ENCODE measurements around the gene VGLL4. TPM values are rescaled to one million over a fixed set of nuclear protein-coding genes. Genes with fewer than 3 reads are reported as not detected.

The VGLL4 gene
- total RNA-seq, 2 experiments from 2014 or later: 34.2 to 35.5 TPM

DNA sequence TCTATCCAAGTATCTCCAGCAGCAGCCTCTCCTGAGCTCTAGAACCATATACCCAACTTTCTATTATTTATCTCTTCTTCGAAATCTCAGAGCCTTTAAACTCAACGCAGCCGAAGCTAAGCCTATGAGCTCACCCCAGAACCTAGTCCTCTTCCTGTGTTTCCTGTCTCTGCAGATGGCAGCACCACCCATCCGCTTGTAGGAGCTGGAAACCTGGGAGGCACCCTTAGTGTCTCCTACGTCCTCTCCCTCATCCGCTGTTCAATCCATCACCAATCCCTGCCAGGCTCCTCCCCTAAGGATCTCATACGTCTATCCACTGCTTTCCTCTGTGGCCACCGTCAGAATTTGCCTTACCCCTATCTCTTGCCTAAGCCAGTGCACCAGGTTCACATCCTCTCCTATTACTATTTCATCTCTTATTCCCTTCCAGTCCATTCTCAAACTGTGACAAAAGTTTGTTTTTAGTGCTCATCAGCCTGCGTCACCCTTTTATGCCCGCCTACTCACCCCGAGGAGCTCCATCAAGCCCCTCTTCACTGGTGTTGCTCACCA lies 9.6 kb downstream of the VGLL4 start:
- ChIA-PET POLR2A (no interaction called here), CTCF (interaction anchor here (0.6 to 1.8 kb wide), 4 partner anchors 9 to 837 kb away, joined by 3 to 8 read pairs (median 5); no protein-coding TSS in a partner anchor)
- peak overlapping the region; percentile 63 for H3K27ac Mint-ChIP-seq
- H3K4me1 Mint-ChIP-seq: peaks cover 82% of the 10 kb centered on the region
- peaks cover 7% of the 10 kb centered on the region for H3K9me3 Mint-ChIP-seq
- peaks cover 41% of the 10 kb centered on the region for H3K36me3 Mint-ChIP-seq (ENCODE audit: low read depth)
- DNase-seq: peak; percentile 43
- H3K27me3 Mint-ChIP-seq: no peaks in the 10 kb centered on the region
- peak overlapping the region; percentile 40 for H3K4me3 Mint-ChIP-seq

DNA sequence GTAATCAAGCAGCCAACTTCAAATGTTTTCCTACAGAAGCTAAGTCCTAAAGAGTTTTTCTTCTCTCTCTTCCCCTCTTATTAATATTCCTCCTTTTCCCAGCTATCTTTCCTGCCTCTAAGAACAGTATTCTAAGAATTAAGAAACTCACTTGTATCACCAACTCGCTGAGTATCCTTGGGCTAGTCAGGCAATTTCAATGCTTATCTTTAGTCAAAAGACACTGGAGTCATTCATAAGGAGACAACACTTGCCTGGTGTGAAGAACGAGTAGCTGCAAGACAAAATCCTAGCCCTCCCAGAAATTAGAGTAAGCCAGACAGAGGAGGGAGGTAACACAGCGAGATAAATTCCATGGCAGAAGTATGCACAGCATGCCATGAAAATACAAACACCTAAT lies 10.7 kb downstream of the VGLL4 start:
- peaks cover 7% of the 10 kb centered on the region for H3K9me3 Mint-ChIP-seq
- peaks cover 30% of the 10 kb centered on the region for H3K36me3 Mint-ChIP-seq (ENCODE audit: low read depth)
- no peaks in the 10 kb centered on the region for H3K27me3 Mint-ChIP-seq
- ChIA-PET POLR2A (interaction anchor here (0.6 kb wide), 1 partner anchor 9 kb away, joined by 4 read pairs; no protein-coding TSS in a partner anchor), CTCF (no interaction called here)
- H3K4me3 Mint-ChIP-seq: no peak overlapping the region
- peak overlapping the region; percentile 65 for H3K27ac Mint-ChIP-seq
- no peak for DNase-seq
- peaks cover 70% of the 10 kb centered on the region for H3K4me1 Mint-ChIP-seq

DNA sequence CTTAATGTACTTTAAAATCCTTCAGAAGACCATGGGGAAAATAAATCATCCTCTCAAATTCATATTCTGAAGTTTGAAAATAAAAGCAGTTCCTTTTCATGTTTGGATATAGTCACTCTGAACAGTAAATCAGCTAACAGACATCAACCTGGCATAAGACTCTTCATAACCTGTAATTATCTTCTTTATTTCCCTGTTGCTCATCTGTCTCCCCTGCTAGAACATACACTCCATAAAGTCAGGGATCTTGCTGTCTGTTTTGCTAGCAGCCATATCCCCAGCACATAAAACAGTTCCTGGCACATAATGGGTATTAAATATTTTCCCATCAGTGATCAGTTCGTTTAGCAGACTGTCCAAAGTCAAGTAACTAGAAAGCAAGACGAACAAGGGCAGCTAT lies 11.2 kb downstream of the VGLL4 start:
- POLR2A ChIA-PET: interaction anchor here (0.6 kb wide), 1 partner anchor 8 kb away, joined by 4 read pairs; no protein-coding TSS in a partner anchor
- CTCF ChIA-PET: no interaction called here
- Mint-ChIP-seq H3K27me3 (no peaks in the 10 kb centered on the region), H3K36me3 (ENCODE audit: low read depth) (peaks cover 31% of the 10 kb centered on the region), H3K4me1 (peaks cover 70% of the 10 kb centered on the region), H3K4me3 (no peak overlapping the region), H3K27ac (no peak overlapping the region), H3K9me3 (peaks cover 7% of the 10 kb centered on the region)
- DNase-seq: no peak

DNA sequence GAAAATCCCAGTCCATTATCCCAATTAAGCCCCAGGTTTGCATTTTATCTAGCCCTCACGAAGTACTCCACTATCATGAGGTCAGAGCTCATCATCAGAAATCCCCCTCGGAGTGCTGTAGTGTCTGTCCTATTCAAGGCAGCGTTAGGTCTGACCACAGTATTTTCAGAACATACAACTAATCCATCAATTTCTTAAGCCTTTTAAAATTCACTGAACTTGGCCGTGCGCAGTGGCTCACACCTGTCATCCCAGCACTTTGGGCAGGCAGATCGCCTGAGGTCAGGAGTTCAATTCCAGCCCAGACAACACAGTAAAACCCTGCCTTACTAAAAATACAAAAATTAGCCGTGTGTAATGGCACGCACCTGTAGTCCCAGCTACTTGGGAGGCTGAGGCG lies 11.9 kb downstream of the VGLL4 start:
- H3K4me1 Mint-ChIP-seq: peaks cover 69% of the 10 kb centered on the region
- ChIA-PET POLR2A (no interaction called here), CTCF (interaction anchor here (1.3 to 1.4 kb wide), 3 partner anchors 9 to 19 kb away, joined by 3 to 7 read pairs (median 6); no protein-coding TSS in a partner anchor)
- H3K27me3 Mint-ChIP-seq: no peaks in the 10 kb centered on the region
- H3K27ac Mint-ChIP-seq: no peak overlapping the region
- no peak overlapping the region for H3K4me3 Mint-ChIP-seq
- peaks cover 33% of the 10 kb centered on the region for H3K36me3 Mint-ChIP-seq (ENCODE audit: low read depth)
- no peak for DNase-seq
- peaks cover 7% of the 10 kb centered on the region for H3K9me3 Mint-ChIP-seq

DNA sequence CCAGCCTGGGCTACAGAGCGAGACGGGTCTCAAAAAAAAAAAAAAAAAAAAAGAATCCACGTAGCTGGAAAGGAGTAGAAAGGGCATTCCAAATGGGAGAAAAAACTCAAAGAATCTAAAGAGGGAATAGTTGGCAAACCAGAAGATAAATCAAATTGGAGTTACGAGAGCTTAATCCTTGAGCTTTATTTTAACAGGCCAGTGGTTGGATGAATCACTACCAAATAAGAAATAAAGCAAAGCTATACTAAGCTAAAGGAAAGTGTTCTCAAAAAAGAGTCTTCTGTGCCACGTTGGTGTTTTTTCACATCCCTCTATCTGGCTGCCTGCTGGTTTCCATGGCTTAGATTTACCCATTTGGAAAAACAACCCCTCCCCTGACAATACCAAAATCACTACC lies 14.0 kb downstream of the VGLL4 start:
- Mint-ChIP-seq H3K36me3 (ENCODE audit: low read depth) (peaks cover 27% of the 10 kb centered on the region), H3K27me3 (no peaks in the 10 kb centered on the region), H3K4me3 (no peak overlapping the region), H3K4me1 (peaks cover 71% of the 10 kb centered on the region), H3K9me3 (peaks cover 7% of the 10 kb centered on the region), H3K27ac (no peak overlapping the region)
- CTCF ChIA-PET: interaction anchor here (0.6 to 1.2 kb wide), 3 partner anchors 9 to 825 kb away, joined by 3 to 5 read pairs (median 4); no protein-coding TSS in a partner anchor
- POLR2A ChIA-PET: no interaction called here
- DNase-seq: no peak

DNA sequence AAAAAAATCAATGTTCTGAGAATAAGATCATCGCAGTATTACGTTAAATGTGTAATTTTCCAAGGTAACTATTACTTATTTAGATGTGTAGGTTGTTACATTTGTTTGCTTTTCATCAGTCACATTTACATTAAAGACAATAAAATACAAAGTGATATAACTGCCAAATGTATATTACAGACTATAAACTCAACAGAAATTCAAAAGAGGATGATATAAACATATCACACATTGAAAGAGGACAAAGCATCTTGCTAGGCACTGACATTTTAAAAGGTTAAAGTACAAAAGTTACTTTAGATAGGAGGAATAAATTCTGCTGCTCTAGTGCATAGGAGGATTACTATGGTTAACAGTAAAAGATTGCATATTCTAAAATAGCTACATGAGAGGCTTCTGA lies 16.1 kb downstream of the VGLL4 start:
- no peak for DNase-seq
- Mint-ChIP-seq H3K9me3 (peaks cover 12% of the 10 kb centered on the region), H3K36me3 (ENCODE audit: low read depth) (peaks cover 41% of the 10 kb centered on the region), H3K27ac (no peak overlapping the region), H3K27me3 (no peaks in the 10 kb centered on the region), H3K4me3 (no peak overlapping the region), H3K4me1 (peaks cover 69% of the 10 kb centered on the region)
- ChIA-PET CTCF (interaction anchor here (0.7 to 1.0 kb wide), 2 partner anchors 17 to 107 kb away, joined by 3 read pairs; no protein-coding TSS in a partner anchor), POLR2A (no interaction called here)

DNA sequence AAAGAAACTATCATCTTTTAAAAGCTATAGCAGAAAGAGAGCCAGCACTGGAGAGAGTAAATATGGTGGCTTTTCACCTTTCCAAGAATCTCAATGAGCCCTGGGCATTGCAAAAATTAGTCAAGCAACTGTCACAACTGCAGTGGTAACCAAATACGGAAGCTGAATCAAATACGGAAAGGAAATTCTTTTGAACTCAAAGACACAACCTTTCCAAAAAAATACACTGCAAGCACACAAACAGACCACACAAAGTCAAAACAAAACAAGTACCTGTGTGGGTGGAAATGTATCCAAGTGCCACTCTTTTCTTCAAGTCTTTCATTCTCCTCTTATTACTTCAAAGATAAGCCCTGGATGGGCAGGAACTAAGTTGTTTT lies 17.6 kb downstream of the VGLL4 start:
- H3K27ac Mint-ChIP-seq: peak overlapping the region; percentile 95
- peaks cover 33% of the 10 kb centered on the region for H3K36me3 Mint-ChIP-seq (ENCODE audit: low read depth)
- H3K9me3 Mint-ChIP-seq: peaks cover 12% of the 10 kb centered on the region
- ChIA-PET POLR2A (no interaction called here), CTCF (interaction anchor here (2.2 to 3.3 kb wide), 2 partner anchors 9 to 13 kb away, joined by 7 to 31 read pairs; no protein-coding TSS in a partner anchor)
- peak; percentile 15 for DNase-seq
- peaks cover 65% of the 10 kb centered on the region for H3K4me1 Mint-ChIP-seq
- peak overlapping the region; percentile 0 for H3K4me3 Mint-ChIP-seq
- no peaks in the 10 kb centered on the region for H3K27me3 Mint-ChIP-seq

DNA sequence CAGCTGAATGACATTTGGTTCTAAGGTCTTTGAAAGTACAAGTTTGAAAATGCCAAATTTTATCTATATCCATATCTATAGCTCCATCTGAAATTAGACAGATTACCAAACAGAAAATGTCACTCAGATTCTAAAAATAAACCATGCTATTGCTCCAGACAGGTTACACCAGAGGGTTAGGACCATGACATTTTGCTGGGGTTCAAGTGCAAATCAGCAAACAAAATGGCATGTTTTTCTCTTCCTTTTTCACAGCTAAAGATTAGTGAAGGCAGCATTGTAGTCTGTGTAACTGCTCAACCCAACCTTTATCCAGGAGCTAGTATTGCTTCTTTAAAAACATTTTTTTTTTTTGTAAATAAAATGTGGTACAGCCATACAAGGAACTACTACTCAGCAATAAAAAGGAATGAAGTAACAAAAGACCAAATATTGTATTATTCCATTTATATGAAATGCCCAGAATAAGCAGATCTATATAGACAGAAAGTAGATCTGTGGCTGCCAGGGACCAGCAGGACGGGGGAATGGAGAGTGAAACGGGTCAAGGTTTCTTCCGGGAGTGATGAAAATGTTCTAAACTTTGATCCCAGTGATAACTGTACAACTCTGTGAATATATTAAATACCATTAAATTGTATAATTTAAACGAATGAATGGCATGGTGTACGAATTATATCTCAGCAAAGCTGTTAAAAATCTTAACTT lies 18.2 kb downstream of the VGLL4 start:
- DNase-seq: no peak
- peaks cover 30% of the 10 kb centered on the region for H3K36me3 Mint-ChIP-seq (ENCODE audit: low read depth)
- CTCF ChIA-PET: interaction anchor here (0.6 to 3.3 kb wide), 3 partner anchors 9 to 377 kb away, joined by 3 to 31 read pairs (median 7); no protein-coding TSS in a partner anchor
- H3K27ac Mint-ChIP-seq: peak overlapping the region; percentile 95
- no peaks in the 10 kb centered on the region for H3K27me3 Mint-ChIP-seq
- POLR2A ChIA-PET: no interaction called here
- peaks cover 65% of the 10 kb centered on the region for H3K4me1 Mint-ChIP-seq
- H3K9me3 Mint-ChIP-seq: peaks cover 8% of the 10 kb centered on the region
- H3K4me3 Mint-ChIP-seq: peak overlapping the region; percentile 70

DNA sequence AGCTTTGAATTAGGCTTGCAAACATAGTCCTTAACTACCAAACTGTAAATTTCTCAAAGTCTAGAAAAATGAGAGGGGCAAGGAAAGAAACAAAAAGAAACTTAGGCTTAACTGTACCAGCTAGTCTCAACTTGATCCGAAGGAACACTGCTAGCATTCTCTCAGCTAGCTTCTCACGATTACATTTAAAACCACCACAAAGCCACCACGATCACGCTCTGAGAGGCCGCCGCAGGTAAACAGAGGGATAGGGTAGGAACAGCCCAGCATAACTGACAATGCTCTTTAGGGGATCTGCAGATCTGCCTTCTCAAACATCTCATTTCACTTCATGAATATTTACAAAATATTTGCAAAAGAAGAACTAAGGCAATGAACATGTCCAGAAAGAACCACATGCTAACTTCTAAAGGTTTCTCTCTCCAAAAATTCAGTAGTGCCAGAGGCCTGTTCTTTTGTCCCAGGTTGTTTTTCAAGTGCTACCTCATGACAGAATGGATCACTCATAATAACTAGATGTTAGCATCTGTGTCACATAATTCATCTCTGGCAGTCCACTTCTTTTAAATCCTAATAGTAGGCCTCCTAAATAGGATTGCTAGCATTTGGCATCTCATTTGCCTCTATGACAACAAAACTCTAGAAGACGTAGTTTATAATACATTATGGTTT lies 18.9 kb downstream of the VGLL4 start:
- Mint-ChIP-seq H3K9me3 (peaks cover 5% of the 10 kb centered on the region), H3K27me3 (no peaks in the 10 kb centered on the region), H3K4me3 (peak overlapping the region; percentile 70), H3K27ac (peak overlapping the region; percentile 95), H3K36me3 (ENCODE audit: low read depth) (peaks cover 29% of the 10 kb centered on the region), H3K4me1 (peaks cover 69% of the 10 kb centered on the region)
- CTCF ChIA-PET: interaction anchor here (0.6 to 3.3 kb wide), 3 partner anchors 10 to 377 kb away, joined by 3 to 31 read pairs (median 7); no protein-coding TSS in a partner anchor
- POLR2A ChIA-PET: interaction anchor here (1.0 kb wide), 1 partner anchor 18 kb away, joined by 3 read pairs; the partner anchor contains the start of gene VGLL4
- peak; percentile 58 for DNase-seq

DNA sequence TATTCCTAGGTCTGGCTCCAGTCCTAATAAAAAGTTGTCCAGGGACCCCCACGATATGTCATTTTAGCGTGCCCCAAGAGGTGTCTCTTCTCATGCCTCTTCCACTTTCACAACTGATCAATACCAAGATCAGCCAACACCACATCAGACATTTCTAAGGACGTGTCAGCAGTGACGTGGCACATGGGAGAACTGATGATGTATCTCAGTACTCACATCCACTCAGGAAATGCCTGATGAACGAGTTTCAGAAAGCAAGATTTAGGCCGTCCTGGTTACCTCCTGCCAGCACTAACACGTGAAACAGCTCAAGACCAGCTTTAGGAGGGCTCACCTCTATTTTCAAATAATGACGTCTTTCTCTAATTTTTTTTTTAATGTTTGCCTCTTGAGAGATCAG lies 19.6 kb downstream of the VGLL4 start:
- Mint-ChIP-seq H3K9me3 (peaks cover 5% of the 10 kb centered on the region), H3K4me3 (peak overlapping the region; percentile 70), H3K27ac (peak overlapping the region; percentile 95), H3K4me1 (peaks cover 75% of the 10 kb centered on the region), H3K36me3 (ENCODE audit: low read depth) (peaks cover 31% of the 10 kb centered on the region), H3K27me3 (no peaks in the 10 kb centered on the region)
- peak; percentile 84 for DNase-seq
- ChIA-PET POLR2A (interaction anchor here (0.6 to 1.0 kb wide), 4 partner anchors 9 to 222 kb away, joined by 3 to 4 read pairs (median 4); partner anchors contain the start of genes TAMM41 and VGLL4), CTCF (interaction anchor here (0.6 to 3.3 kb wide), 3 partner anchors 11 to 309 kb away, joined by 3 to 31 read pairs (median 7); no protein-coding TSS in a partner anchor)

DNA sequence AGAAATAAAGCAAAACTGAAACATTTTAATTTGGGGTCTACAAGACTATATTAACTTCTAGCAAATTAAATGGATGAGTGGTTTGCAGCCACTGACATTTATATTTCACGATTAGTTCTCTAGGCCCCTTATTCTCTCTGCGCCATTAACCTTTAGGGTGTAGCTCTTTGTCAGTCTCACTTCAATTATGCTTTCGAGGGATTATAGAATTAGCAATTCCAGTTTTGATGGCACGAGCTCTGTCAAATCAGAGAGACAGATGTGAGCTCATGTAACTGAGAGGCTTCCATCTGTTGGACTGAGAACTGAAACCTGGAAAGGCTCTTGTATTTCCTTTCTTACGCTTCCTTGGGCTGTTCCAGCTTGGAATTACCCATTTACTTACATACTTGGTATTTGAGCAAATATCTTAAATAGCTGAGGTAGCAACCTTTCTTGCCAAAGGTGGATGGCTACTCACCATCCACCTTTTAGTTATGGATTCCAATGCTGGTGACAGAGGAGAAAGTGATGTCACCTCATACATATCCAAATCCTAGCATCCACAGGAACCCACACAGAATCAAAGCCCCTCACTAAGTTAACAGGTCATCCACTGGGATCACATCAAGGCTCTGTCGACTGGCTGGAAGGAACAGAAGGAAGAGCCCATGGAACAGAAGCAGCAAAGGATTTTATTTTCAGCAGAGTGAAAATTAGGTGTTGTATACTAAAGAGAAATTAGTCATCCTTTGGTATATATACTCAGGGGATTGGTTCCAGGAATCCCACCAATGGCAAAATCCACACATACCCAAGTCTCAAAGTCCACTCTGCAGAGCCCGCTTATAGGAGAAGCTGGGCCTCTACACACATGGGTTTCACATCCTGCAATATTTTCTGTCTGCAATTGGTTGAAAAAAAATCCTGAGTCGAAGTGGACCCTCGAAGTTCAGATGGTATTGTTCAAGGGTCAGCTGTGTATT lies 20.8 kb downstream of the VGLL4 start:
- POLR2A ChIA-PET: no interaction called here
- peaks cover 79% of the 10 kb centered on the region for H3K4me1 Mint-ChIP-seq
- H3K36me3 Mint-ChIP-seq (ENCODE audit: low read depth): peaks cover 32% of the 10 kb centered on the region
- no peak overlapping the region for H3K4me3 Mint-ChIP-seq
- CTCF ChIA-PET: interaction anchor here (1.4 to 2.0 kb wide), 2 partner anchors 11 to 14 kb away, joined by 3 to 8 read pairs; no protein-coding TSS in a partner anchor
- DNase-seq: no peak
- H3K27ac Mint-ChIP-seq: no peak overlapping the region
- H3K9me3 Mint-ChIP-seq: peaks cover 5% of the 10 kb centered on the region
- no peaks in the 10 kb centered on the region for H3K27me3 Mint-ChIP-seq

DNA sequence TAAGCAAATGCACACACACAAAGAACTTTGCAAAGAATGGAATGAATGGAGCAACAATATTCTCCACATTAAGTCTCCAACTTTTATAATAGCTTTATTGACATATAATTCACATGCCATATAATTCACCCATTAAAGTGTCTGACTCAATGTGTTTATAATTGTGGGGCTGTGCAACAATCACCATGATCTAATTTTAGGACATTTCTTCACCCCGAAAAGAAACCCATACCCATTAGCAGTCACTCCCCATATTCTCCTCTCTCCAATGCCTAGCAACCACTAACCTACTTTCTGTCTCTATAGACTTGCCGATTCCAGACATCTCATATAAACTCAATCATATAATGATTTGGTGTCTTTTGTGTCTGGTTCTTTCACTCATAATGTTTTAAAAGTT lies 22.6 kb downstream of the VGLL4 start:
- H3K36me3 Mint-ChIP-seq (ENCODE audit: low read depth): peaks cover 28% of the 10 kb centered on the region
- H3K27ac Mint-ChIP-seq: no peak overlapping the region
- POLR2A ChIA-PET: no interaction called here
- no peak overlapping the region for H3K4me3 Mint-ChIP-seq
- H3K4me1 Mint-ChIP-seq: peaks cover 68% of the 10 kb centered on the region
- peaks cover 5% of the 10 kb centered on the region for H3K9me3 Mint-ChIP-seq
- CTCF ChIA-PET: no interaction called here
- no peaks in the 10 kb centered on the region for H3K27me3 Mint-ChIP-seq
- no peak for DNase-seq

Data from activated CD4-positive, alpha-beta T cell treated with anti-CD3 and anti-CD28 coated beads, Interleukin-2, amount 10 ng/mL, durations not matched to agents 7 days and 5 days (primary cell).